GM10847 (cell line): Measurements from ENCODE around the gene RPL14.

Experiments used
- POLR2A ChIP-seq: IDR thresholded peaks from 2 replicates; pipeline ENCODE4 v1.6.1; 2011; ENCODE audit not compliant: insufficient read length; ENCODE audit errors: extremely low read depth

The RPL14 gene

GRCh38 chr3:40497288-40497687, 40.1 kb downstream of the RPL14 start:
- TF ChIP-seq POLR2A, result no peak

- TF ChIP-seq POLR2A, result no peak
These were observed 42.8 kb downstream of the RPL14 start for GRCh38 chr3:40499952-40500351.

- no peak for TF ChIP-seq POLR2A
These were observed 44.9 kb downstream of the RPL14 start for GRCh38 chr3:40502034-40502433.

- no peak for TF ChIP-seq POLR2A
These were observed 47.7 kb downstream of the RPL14 start for GRCh38 chr3:40504636-40505430.

GRCh38 chr3:40505599-40506462, 48.7 kb downstream of the RPL14 start, which contains the start of gene ZNF620:
TSS of gene ZNF620 (plus strand) at chr3:40506039. CDS start at chr3:40506353, 314 bp downstream.
- no peak for TF ChIP-seq POLR2A

- TF ChIP-seq POLR2A, result no peak
These were observed 54.0 kb downstream of the RPL14 start for GRCh38 chr3:40511031-40511718.

- TF ChIP-seq POLR2A, result no peak
These were observed 59.1 kb downstream of the RPL14 start for GRCh38 chr3:40516201-40516600.

GRCh38 chr3:40518067-40518466, 60.9 kb downstream of the RPL14 start:
- no peak for TF ChIP-seq POLR2A
